HG02798 (cell line): ENCODE measurements around the gene CYGB.
"Not testable (repeated sequence)": the region's sequence is repeated elsewhere in the genome, so short reads cannot be mapped to it uniquely, and the experiment has no call there.

Experiments used
- ATAC-seq: cut with Tn5 transposase; IDR thresholded peaks from one replicate; pipeline ENCODE4 v1.9.1; 2021; ENCODE audit warnings: mild to moderate bottlenecking; ENCODE audit not compliant: unreplicated experiment, poor library complexity

Gene CYGB

GRCh38 chr17:76568811-76569221, 31.3 kb upstream of the CYGB start:
- no peak for ATAC-seq

GRCh38 chr17:76567634-76568432, 30.3 kb upstream of the CYGB start:
- ATAC-seq: no peak

GRCh38 chr17:76566988-76567431, 29.5 kb upstream of the CYGB start:
- ATAC-seq: no peak

GRCh38 chr17:76566613-76566943, 29.1 kb upstream of the CYGB start:
- no peak for ATAC-seq

- ATAC-seq: no peak
Measured at GRCh38 chr17:76565728-76566612, 28.5 kb upstream of the CYGB start.

- ATAC-seq: not testable (repeated sequence)
Measured at GRCh38 chr17:76564991-76565727, 27.6 kb upstream of the CYGB start.

GRCh38 chr17:76563359-76563758, 25.9 kb upstream of the CYGB start:
- not testable (repeated sequence) for ATAC-seq

- ATAC-seq: no peak
Measured at GRCh38 chr17:76562734-76563148, 25.2 kb upstream of the CYGB start.

- ATAC-seq: no peak
Measured at GRCh38 chr17:76561799-76562268, 24.3 kb upstream of the CYGB start.

- no peak for ATAC-seq
Measured at GRCh38 chr17:76561332-76561731, 23.8 kb upstream of the CYGB start.

- ATAC-seq: no peak
Measured at GRCh38 chr17:76560877-76561221, 23.3 kb upstream of the CYGB start.

- ATAC-seq: no peak
Measured at GRCh38 chr17:76560036-76560876, 22.7 kb upstream of the CYGB start.

GRCh38 chr17:76559460-76559859, 22.0 kb upstream of the CYGB start:
- ATAC-seq: not testable (repeated sequence)

GRCh38 chr17:76558198-76559095, 20.9 kb upstream of the CYGB start:
- no peak for ATAC-seq

GRCh38 chr17:76557368-76558197, 20.1 kb upstream of the CYGB start:
- ATAC-seq: peak; percentile 90

- ATAC-seq: peak; percentile 29
Measured at GRCh38 chr17:76556765-76557367, 19.4 kb upstream of the CYGB start.

- ATAC-seq: no peak
Measured at GRCh38 chr17:76554131-76554530, 16.6 kb upstream of the CYGB start.
